Astrocyte (in vitro differentiated cells and primary cell): ENCODE measurements around the gene TMEM143. TPM values are rescaled to one million over a fixed set of nuclear protein-coding genes. Genes with fewer than 3 reads are reported as not detected.

Source experiments
- DNase-seq: peaks from one replicate; pipeline ENCODE4 v3.0.0-alpha.2; 2010; ENCODE audit warnings: low read depth
- FAIRE-seq: peaks from 2 replicates; lab custom pipeline; 2011; peaks lifted over from hg19 to GRCh38; lab: Jason Lieb, UNC
- H2AFZ ChIP-seq: 2 replicates; pipeline ENCODE4 v1.6.0; 2012; ENCODE audit warnings: low read depth, low read length, inconsistent platforms
- H3K27ac ChIP-seq: 2 replicates; pipeline ENCODE4 v1.5.1; 2011; ENCODE audit warnings: low read depth, low read length, inconsistent platforms
- H3K27me3 ChIP-seq: 2 replicates; pipeline ENCODE4 v1.6.0; 2011; ENCODE audit warnings: low read length, inconsistent platforms; ENCODE audit not compliant: insufficient read depth
- H3K36me3 ChIP-seq: 2 replicates; pipeline ENCODE4 v1.5.1; 2011; ENCODE audit warnings: low read length, inconsistent platforms; ENCODE audit not compliant: insufficient read depth
- H3K4me1 ChIP-seq: 2 replicates; pipeline ENCODE4 v1.5.1; 2011; ENCODE audit warnings: low read length, inconsistent platforms; ENCODE audit not compliant: insufficient read depth
- H3K4me2 ChIP-seq: 2 replicates; pipeline ENCODE4 v1.6.0; 2012; ENCODE audit warnings: low read length, inconsistent platforms
- H3K4me3 ChIP-seq: 2 replicates; pipeline ENCODE4 v1.5.1; 2011; ENCODE audit warnings: low read depth, mild to moderate bottlenecking, low read length, inconsistent platforms; ENCODE audit not compliant: insufficient read depth
- H3K79me2 ChIP-seq: 2 replicates; pipeline ENCODE4 v1.6.0; 2012; ENCODE audit warnings: mild to moderate bottlenecking, low read length, inconsistent platforms; ENCODE audit not compliant: insufficient read depth
- H3K9ac ChIP-seq: 2 replicates; pipeline ENCODE4 v1.6.0; 2012; ENCODE audit warnings: mild to moderate bottlenecking, low read length, inconsistent platforms
- H3K9me3 ChIP-seq: 2 replicates; pipeline ENCODE4 v1.5.1; 2012; ENCODE audit warnings: low read depth, mild to moderate bottlenecking, low read length, inconsistent platforms; ENCODE audit not compliant: insufficient read depth
- H4K20me1 ChIP-seq: 2 replicates; pipeline ENCODE4 v1.6.0; 2012; ENCODE audit warnings: low read length, inconsistent platforms; ENCODE audit not compliant: insufficient read depth
- H3K27ac Mint-ChIP-seq: one replicate; pipeline ENCODE4 v1.8.0; 2021; ENCODE audit warnings: mild to moderate bottlenecking, mixed read lengths; ENCODE audit not compliant: unreplicated experiment
- H3K27me3 Mint-ChIP-seq: one replicate; pipeline ENCODE4 v1.8.0; 2021; ENCODE audit warnings: low read depth, mixed read lengths; ENCODE audit not compliant: unreplicated experiment
- H3K36me3 Mint-ChIP-seq: one replicate; pipeline ENCODE4 v1.8.0; 2021; ENCODE audit warnings: low read depth, mixed read lengths; ENCODE audit not compliant: unreplicated experiment
- H3K4me1 Mint-ChIP-seq: one replicate; pipeline ENCODE4 v1.8.0; 2021; ENCODE audit warnings: low read depth, mixed read lengths; ENCODE audit not compliant: unreplicated experiment
- H3K4me3 Mint-ChIP-seq: one replicate; pipeline ENCODE4 v1.8.0; 2021; ENCODE audit warnings: mild to moderate bottlenecking, moderate library complexity, mixed read lengths; ENCODE audit not compliant: unreplicated experiment
- H3K9me3 Mint-ChIP-seq: one replicate; pipeline ENCODE4 v1.8.0; 2021; ENCODE audit warnings: mild to moderate bottlenecking, mixed read lengths; ENCODE audit not compliant: unreplicated experiment
- EZH2 ChIP-seq: IDR thresholded peaks from 2 replicates; pipeline ENCODE4 v1.6.1; 2012; ENCODE audit warnings: mild to moderate bottlenecking, low read length, inconsistent platforms; ENCODE audit not compliant: insufficient read depth
- total RNA-seq: library from RNA; stranded (reverse); gene quantifications from 2 replicates; pipeline ENCODE4 v1.2.1, GENCODE V29; 2021
- TF ChIP-seq, protein P1 (sequence below): IDR thresholded peaks from 2 replicates; pipeline ENCODE4 v1.5.1; 2011; ENCODE audit warnings: low read depth, mild to moderate bottlenecking, inconsistent platforms, low read length, moderate library complexity; ENCODE audit not compliant: insufficient read depth

The TMEM143 gene
- total RNA-seq, 1 donor from 2014 or later: 8.7 TPM

DNA sequence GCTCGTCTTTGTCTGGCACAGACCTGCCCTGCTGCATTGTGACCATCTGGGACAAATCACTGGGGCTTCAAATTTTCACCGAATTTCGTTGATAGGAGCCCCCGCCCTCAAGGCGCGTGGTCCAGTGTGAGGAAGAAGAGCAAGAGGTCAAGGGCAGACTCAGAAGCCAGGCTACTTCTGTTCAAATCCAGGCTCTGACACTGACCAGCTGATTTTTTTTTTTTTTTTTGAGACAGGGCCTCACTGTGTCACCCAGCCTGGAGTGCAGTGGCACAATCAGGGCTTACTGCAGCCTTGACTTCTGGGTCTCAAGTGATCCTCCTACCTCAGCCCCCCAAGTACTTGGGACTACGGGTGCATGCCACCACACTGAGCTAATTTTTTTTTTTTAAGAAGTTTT, 7.6 kb upstream of the TMEM143 start:
- Mint-ChIP-seq H3K27me3 (peaks cover 25% of the 10 kb centered on the region), H3K36me3 (peaks cover 3% of the 10 kb centered on the region), H3K9me3 (no peaks in the 10 kb centered on the region), H3K4me1 (no peaks in the 10 kb centered on the region), H3K27ac (no peak overlapping the region), H3K4me3 (no peak overlapping the region)
- no peaks in the 10 kb centered on the region for H3K36me3 ChIP-seq
- H3K9me3 ChIP-seq: no peaks in the 10 kb centered on the region
- H3K4me3 ChIP-seq: no peak overlapping the region
- no peaks in the 10 kb centered on the region for H4K20me1 ChIP-seq
- H3K27me3 ChIP-seq: no peaks in the 10 kb centered on the region
- no peak for TF ChIP-seq EZH2
- no peak for DNase-seq
- no peak overlapping the region for H3K4me2 ChIP-seq
- H3K27ac ChIP-seq: no peak overlapping the region
- FAIRE-seq: no peak
- H3K79me2 ChIP-seq: no peaks in the 10 kb centered on the region
- H3K9ac ChIP-seq: no peak overlapping the region
- no peak overlapping the region for H2AFZ ChIP-seq
- H3K4me1 ChIP-seq: no peaks in the 10 kb centered on the region

DNA sequence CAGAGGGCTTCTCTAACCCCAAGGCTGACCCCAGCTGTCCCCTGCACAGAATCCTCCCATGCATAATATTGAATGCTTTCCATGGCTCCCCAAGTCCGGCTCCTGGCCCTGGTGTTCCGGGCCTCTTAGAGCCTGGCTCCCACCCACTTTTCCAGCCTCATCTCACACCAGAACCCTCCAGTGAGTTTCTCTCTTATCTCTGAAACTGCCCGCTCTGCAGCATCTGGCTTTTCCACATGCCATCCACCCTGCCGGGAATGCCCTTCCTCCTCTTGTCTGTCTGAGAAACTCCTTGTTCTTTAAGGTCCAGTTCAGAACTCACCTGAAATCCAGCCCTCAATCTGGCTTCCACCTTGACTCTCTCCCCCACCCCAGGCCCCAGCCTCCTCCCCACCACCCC, 7.2 kb upstream of the TMEM143 start:
- no peaks in the 10 kb centered on the region for H3K4me1 ChIP-seq
- H3K4me3 ChIP-seq: no peak overlapping the region
- H3K79me2 ChIP-seq: no peaks in the 10 kb centered on the region
- no peaks in the 10 kb centered on the region for H3K36me3 ChIP-seq
- FAIRE-seq: no peak
- H3K27ac Mint-ChIP-seq: no peak overlapping the region
- H3K27me3 ChIP-seq: no peaks in the 10 kb centered on the region
- no peaks in the 10 kb centered on the region for H3K9me3 Mint-ChIP-seq
- no peaks in the 10 kb centered on the region for H3K4me1 Mint-ChIP-seq
- no peak for DNase-seq
- H3K27ac ChIP-seq: no peak overlapping the region
- no peak overlapping the region for H3K9ac ChIP-seq
- no peak overlapping the region for H3K4me2 ChIP-seq
- no peaks in the 10 kb centered on the region for H3K9me3 ChIP-seq
- H3K4me3 Mint-ChIP-seq: peak overlapping the region; percentile 34
- TF ChIP-seq, protein P1, sequence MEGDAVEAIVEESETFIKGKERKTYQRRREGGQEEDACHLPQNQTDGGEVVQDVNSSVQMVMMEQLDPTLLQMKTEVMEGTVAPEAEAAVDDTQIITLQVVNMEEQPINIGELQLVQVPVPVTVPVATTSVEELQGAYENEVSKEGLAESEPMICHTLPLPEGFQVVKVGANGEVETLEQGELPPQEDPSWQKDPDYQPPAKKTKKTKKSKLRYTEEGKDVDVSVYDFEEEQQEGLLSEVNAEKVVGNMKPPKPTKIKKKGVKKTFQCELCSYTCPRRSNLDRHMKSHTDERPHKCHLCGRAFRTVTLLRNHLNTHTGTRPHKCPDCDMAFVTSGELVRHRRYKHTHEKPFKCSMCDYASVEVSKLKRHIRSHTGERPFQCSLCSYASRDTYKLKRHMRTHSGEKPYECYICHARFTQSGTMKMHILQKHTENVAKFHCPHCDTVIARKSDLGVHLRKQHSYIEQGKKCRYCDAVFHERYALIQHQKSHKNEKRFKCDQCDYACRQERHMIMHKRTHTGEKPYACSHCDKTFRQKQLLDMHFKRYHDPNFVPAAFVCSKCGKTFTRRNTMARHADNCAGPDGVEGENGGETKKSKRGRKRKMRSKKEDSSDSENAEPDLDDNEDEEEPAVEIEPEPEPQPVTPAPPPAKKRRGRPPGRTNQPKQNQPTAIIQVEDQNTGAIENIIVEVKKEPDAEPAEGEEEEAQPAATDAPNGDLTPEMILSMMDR: no peak
- no peak for TF ChIP-seq EZH2
- no peaks in the 10 kb centered on the region for H4K20me1 ChIP-seq
- H2AFZ ChIP-seq: no peak overlapping the region
- H3K36me3 Mint-ChIP-seq: no peaks in the 10 kb centered on the region
- H3K27me3 Mint-ChIP-seq: peaks cover 24% of the 10 kb centered on the region

DNA sequence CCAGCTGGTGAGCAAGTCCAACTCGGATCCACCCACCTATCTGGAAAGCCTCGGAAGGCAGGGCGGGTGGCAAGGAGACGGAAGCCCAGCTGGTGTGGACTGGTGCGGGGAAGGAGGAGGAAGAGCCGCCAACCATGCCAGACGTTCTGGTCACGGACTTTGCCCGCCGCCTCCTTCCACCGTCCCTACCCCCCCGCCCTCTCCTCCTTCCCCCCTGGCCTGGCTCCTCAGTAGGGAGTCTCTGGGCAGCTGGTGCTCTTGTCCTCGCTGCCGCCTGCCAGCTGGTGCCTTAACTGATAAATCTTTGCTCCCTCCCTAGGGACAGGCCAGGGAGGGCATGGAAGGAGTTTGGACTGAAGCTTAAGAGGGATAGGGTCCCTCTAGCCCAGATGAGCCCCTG, 5.2 kb upstream of the TMEM143 start:
- TF ChIP-seq EZH2: no peak
- TF ChIP-seq, protein P1: no peak
- Histone ChIP-seq H3K4me2 (no peak overlapping the region), H3K27me3 (no peaks in the 10 kb centered on the region), H3K4me3 (no peak overlapping the region), H3K9ac (no peak overlapping the region), H4K20me1 (no peaks in the 10 kb centered on the region), H3K4me1 (no peaks in the 10 kb centered on the region), H3K79me2 (no peaks in the 10 kb centered on the region), H3K9me3 (no peaks in the 10 kb centered on the region), H3K27ac (no peak overlapping the region), H2AFZ (no peak overlapping the region), H3K36me3 (no peaks in the 10 kb centered on the region)
- no peak overlapping the region for H3K4me3 Mint-ChIP-seq
- no peaks in the 10 kb centered on the region for H3K36me3 Mint-ChIP-seq
- no peak for DNase-seq
- no peak overlapping the region for H3K27ac Mint-ChIP-seq
- no peaks in the 10 kb centered on the region for H3K4me1 Mint-ChIP-seq
- no peaks in the 10 kb centered on the region for H3K9me3 Mint-ChIP-seq
- peaks cover 16% of the 10 kb centered on the region for H3K27me3 Mint-ChIP-seq
- no peak for FAIRE-seq
